NCI-H774 (cell line): ENCODE data around the gene SNCAIP.

ENCODE experiments used
- DNase-seq: peaks from one replicate; lab custom pipeline; 2025; lab: John Stamatoyannopoulos, UW

Gene SNCAIP

GRCh38 chr5:122501089-122501435 is 189.0 kb downstream of the SNCAIP start:
- DNase-seq = no peak

- no peak for DNase-seq
Observed at GRCh38 chr5:122507045-122507444, 195.0 kb downstream of the SNCAIP start.

- DNase-seq = no peak
Observed at GRCh38 chr5:122507581-122507980, 195.5 kb downstream of the SNCAIP start.

GRCh38 chr5:122508623-122509022 is 196.6 kb downstream of the SNCAIP start:
- DNase-seq = no peak
